Suppressor macrophage treated with lipopolysaccharide for 4 hours (primary cell): ENCODE results near the gene GLYATL1.
A peak's percentile ranks its signal among the peaks of the same experiment; 100 is the strongest.

Experiments used
- DNase-seq: peaks from one replicate; pipeline ENCODE4 v3.0.0-alpha.2; 2020

The GLYATL1 gene

GRCh38 chr11:58927393-58928106, 11.7 kb upstream of the GLYATL1 start:
- DNase-seq: no peak

DNA sequence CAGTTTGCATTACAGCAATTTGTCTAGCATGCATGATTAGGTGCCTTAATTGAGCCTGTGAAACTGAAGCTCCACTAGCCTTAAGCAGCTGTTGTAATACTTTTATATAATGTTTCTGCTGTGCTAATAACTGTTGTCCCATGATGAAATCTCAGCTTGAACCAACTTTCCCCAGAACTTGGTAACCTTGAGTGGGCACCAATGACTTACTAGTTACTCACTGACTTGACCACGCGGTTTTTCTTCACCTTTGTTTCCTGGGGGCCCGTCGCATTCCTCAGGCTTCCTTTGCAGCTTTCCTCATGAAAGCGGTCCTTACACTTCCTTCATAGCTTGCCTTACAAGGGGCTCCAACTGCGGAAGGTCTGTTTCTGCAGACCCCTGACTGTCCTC, 11.2 kb upstream of the GLYATL1 start:
- no peak for DNase-seq

DNA sequence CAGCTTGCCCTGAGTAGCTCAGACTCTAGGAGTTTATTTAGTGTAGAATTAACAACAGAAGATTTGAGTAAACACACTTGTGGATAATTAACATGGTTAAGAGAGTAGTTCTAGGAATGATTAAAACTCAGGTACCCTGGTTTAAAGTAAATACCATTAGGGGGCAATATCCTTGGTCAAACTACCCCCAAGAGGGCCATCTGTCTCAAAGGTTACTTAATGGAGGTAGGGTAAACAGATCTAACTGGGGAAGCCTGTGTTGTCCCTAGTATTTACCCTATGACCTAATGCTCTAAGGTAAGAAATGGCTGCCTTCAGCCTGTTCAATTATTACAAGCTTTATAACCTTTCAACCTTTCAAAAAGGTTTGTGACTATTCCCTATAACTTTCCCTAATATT, 10.6 kb upstream of the GLYATL1 start:
- no peak for DNase-seq

- no peak for DNase-seq
Measured at GRCh38 chr11:58930926-58931325, 8.4 kb upstream of the GLYATL1 start.

DNA sequence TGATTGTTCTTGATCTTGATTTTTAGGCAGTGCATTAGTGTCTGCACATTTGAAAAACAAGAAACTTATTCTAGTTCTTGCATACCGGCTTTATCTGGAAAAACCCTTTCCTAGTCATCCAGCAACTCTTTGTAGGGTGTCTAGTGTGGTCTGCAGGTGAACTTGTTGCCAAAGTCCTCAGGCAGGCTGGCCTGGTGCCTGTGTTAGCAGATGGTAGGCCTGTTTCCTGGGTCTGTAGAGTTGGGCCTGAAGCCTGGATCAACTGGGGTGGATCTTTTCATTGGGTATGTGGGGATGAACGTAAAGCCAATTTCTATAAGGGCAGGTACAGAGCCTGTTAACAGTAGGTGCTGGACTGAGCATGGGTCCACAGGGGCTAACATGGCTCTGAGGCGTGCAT, 5.6 kb upstream of the GLYATL1 start:
- DNase-seq: no peak

- DNase-seq: no peak
Measured at GRCh38 chr11:58934945-58935513, 4.3 kb upstream of the GLYATL1 start.

GRCh38 chr11:58938398-58938797, 890 bp upstream of the GLYATL1 start:
- DNase-seq: no peak

DNA sequence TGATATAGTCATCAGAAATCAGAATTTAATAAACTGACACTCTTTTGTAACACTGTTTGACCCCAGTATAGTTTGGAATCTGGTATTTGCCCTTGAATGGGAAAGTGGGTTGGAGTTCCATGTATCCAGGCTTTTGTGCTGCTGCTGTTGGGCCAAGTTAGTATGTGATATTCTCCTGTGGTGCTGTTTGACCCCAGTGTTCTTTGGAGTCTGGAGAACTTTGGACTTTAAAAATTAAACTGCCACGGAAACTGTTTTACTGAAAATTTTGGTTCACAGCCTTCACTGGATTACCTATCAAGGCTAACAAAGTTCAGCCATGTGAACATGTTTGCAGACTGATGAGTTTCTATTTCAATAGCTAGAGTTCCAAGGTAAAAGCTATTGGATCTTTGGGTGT, 740 bp downstream of the GLYATL1 start:
- no peak for DNase-seq

DNA sequence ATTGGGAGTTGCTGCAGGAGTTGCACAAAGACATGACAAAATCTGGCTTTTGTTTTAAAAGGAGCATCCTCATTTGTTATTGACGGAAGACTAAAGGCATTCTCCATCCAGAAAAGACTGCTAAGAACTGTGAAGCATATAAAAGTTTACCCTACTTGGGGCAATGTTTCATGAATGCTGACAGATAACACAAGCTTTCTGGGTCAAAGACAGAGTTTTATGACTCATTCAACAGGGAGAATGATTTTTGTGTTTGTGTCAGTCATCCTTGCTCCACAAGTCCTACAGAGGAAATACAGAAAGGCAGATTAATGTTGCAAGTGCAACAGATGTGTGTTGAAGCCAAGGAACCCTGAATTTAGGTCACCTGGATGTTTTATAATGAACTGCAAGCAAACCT, 2.5 kb downstream of the GLYATL1 start:
- no peak for DNase-seq

GRCh38 chr11:58945663-58946062, 6.4 kb downstream of the GLYATL1 start:
- DNase-seq: no peak

GRCh38 chr11:58949184-58949583, 9.9 kb downstream of the GLYATL1 start:
- no peak for DNase-seq

GRCh38 chr11:58957922-58958321, 18.6 kb downstream of the GLYATL1 start:
- peak; percentile 13 for DNase-seq

DNA sequence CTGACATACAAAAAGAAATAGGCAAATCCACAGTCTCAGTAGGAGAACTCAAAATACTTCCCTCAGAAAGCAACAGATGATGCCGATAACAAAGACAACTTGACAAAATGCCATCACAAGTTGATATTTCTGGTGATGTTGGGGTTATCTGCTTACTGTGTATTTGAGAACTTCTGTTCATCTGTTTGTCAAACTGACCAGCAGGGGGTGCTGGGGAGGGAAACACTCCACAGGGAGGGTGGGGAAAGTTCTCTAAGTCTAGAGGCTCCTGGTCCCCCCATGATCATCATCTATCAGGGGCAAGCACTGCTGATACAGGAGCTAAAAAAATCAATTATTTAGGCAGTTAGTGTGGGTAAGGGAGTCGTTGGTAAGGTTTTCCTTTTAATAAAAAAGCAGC, 19.2 kb downstream of the GLYATL1 start:
- DNase-seq: peak; percentile 74

DNA sequence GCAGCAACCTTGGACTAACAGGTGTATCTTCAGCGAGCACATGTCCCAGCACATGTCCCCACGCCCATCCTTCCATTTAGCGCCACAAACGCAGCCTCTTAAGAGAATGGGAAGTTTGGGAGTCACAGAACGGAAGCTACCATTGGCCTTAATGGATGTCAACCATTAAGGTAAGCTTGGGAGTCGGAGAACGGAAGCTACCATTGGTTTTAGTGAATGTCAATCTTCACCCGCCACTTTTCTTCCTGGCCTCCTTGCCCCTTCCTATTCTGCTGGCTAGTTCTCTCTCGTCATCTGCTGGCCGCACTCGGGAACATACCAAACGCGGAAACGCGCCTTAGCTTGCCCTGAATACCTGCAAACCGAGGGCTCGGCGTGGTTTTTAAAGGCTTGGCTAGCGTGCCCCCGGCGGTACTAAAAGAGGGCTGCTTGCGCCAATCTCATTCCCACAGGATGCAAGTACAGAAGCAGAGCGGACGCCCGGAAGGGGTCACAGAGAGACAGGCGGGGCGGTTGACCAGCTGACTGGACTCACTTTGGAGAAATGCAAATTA, 24.3 kb downstream of the GLYATL1 start:
- no peak for DNase-seq

DNA sequence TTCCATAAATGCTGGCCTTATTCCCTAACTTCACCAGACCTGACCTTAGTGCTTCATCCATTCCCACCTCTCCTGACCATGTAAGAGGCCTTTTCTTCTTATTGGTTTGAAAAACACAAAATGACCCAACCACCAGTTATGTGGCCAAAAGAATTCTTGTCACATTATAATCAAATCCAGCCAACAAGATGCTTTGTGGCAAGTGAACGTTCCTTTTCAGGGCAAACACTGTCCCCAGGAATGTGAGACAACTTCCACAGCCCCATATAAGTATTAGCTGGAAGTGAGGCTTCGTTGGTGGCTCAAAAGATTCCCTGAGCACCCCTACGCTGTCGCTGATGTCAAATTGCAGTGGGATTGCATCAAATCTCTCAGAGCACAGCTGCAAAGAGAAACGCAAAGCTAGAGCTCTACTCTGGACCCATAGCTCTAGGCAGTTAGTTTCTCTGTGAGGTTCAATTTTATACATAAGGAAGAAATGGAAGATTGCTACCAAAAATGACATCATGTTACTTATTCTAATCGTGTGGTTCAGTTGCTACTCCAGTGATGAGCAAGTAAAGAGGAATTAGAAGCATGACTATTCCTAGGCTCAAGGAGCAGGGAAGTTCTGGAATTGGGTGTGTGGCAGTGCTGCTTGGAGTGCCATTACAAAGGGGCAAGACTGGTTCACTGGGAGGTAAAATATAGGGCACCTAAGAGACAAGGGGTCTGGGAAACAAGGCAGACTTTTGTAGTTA, 26.1 kb downstream of the GLYATL1 start:
- no peak for DNase-seq

GRCh38 chr11:58968251-58968711, 29.0 kb downstream of the GLYATL1 start:
- no peak for DNase-seq

GRCh38 chr11:58977470-58977869, 38.2 kb downstream of the GLYATL1 start:
- DNase-seq: no peak

GRCh38 chr11:58979222-58979621, 39.9 kb downstream of the GLYATL1 start:
- no peak for DNase-seq

- peak; percentile 3 for DNase-seq
Measured at GRCh38 chr11:58980159-58980843, 41.0 kb downstream of the GLYATL1 start.

DNA sequence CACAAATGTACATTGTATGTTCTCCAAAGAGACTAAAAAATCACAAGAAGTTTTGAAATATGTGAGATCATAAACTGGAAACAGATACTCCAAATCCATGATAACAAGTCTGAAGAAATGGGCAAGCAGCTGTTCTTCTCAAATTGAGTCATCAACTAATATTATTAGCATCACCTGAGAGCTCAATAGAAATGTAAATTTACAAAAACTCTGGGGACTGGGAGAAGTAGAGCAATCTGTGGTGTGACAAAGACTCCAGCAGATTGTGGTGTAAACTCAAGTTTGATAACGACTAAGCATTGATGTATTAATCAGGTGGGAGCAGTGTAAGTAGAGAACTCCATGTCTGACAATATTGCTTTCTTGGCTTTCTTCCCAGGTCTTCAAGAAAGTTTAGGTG, 53.2 kb downstream of the GLYATL1 start:
- DNase-seq: no peak

DNA sequence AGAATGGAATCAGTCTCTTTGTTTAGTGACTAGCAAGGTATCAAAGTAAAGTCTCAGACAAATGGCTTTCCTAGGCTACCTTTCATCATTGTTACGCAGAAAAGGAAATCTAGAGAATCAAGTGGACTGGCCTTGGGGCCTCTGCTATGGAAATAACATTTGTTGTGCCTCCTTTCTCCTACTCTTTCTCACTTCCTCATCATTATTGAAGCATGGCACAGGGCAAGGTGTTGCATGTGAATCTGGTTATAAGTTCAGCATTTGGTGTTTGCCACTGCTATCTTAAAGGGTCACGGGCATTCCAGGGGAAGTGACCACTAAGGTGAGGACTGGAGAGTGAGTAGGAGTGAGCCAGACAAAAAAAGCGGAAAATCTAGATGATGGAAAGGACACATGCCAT, 54.9 kb downstream of the GLYATL1 start:
- no peak for DNase-seq

DNA sequence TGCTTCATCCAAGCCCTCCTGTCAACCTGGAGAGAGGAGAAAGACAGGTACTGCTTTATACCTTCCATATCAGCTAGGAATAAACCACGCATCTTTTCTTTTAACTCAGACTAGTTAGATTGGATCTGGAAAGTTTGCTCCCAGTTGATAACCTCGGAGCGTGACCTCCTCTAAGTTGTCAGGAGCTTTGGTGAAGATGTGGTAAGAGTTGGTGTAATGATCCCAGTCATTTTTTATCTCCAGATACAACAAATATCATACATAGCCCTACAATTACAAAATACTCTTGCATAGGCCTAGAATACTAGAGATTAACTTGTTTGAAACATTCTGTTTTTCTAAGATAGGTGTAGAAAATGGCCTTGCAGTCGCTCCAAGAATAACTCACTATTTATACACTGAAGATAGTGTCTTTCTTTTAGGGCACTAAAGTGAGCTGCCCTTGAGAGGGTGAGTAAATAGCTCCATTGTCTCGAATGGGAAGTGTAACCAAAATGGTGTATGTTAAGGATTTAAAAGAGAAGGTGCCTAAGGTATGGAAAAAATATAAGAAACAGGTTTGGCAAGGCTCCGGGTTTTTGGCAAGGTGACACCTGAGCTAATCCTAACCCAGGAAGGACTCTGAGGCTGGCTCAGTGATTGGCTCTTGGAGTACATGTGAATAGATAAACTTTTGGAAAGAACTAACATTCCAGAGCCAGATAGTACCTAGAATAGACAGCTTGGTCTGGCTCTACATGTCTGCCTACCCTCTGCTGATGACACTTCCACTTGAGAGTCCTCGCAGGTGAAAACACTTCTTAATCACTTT, 59.4 kb downstream of the GLYATL1 start:
- no peak for DNase-seq
